Neural progenitor cell (in vitro differentiated cells): Measurements from ENCODE around the gene TIMP2. TPM values are rescaled to one million over a fixed set of nuclear protein-coding genes. Genes with fewer than 3 reads are reported as not detected.
A peak's percentile ranks its signal among the peaks of the same experiment; 100 is the strongest.

ENCODE experiments used
- DNase-seq: peaks from one replicate; pipeline ENCODE4 v3.0.0-alpha.2; 2016; ENCODE audit warnings: low spot score
- H2AFZ ChIP-seq: fragments of 200-600 bp; sonication (generic); replicated peaks from 2 replicates; pipeline ENCODE4 v1.6.1; 2016; ENCODE audit warnings: antibody characterized with exemption
- H3F3A ChIP-seq: fragments of 200-600 bp; sonication (generic); 2 replicates; pipeline ENCODE4 v1.6.1; 2016; ENCODE audit warnings: antibody characterized with exemption, low read depth
- H3K27ac ChIP-seq: fragments of 200-600 bp; sonication (generic); 2 replicates; pipeline ENCODE4 v1.5.1; 2016; ENCODE audit warnings: mild to moderate bottlenecking
- H3K27me3 ChIP-seq: fragments of 200-600 bp; sonication (generic); 2 replicates; pipeline ENCODE4 v1.6.1; 2016; ENCODE audit warnings: mild to moderate bottlenecking, moderate library complexity
- H3K36me3 ChIP-seq: fragments of 200-600 bp; sonication (generic); 2 replicates; pipeline ENCODE4 v1.5.1; 2016
- H3K4me1 ChIP-seq: fragments of 200-600 bp; sonication (generic); 2 replicates; pipeline ENCODE4 v1.6.1; 2016; ENCODE audit warnings: mixed run types
- H3K4me2 ChIP-seq: fragments of 200-600 bp; sonication (generic); 2 replicates; pipeline ENCODE4 v1.6.1; 2016
- H3K4me3 ChIP-seq: fragments of 200-600 bp; sonication (generic); 2 replicates; pipeline ENCODE4 v1.5.1; 2016
- H3K79me2 ChIP-seq: fragments of 200-600 bp; sonication (generic); 2 replicates; pipeline ENCODE4 v1.6.1; 2016; ENCODE audit warnings: low read depth
- H3K9ac ChIP-seq: fragments of 200-600 bp; sonication (generic); 2 replicates; pipeline ENCODE4 v1.6.1; 2016
- H3K9me3 ChIP-seq: fragments of 200-600 bp; sonication (generic); 2 replicates; pipeline ENCODE4 v1.5.1; 2016; ENCODE audit warnings: low read depth
- H4K20me1 ChIP-seq: fragments of 200-600 bp; sonication (generic); 2 replicates; pipeline ENCODE4 v1.6.1; 2016; ENCODE audit warnings: low read depth
- H3K27ac Mint-ChIP-seq: 3 replicates; pipeline ENCODE4 v1.8.0; 2021; ENCODE audit warnings: mixed read lengths
- H3K27me3 Mint-ChIP-seq: 2 replicates; pipeline ENCODE4 v1.8.0; 2022; ENCODE audit warnings: low read depth, mild to moderate bottlenecking, inconsistent platforms, moderate library complexity, mixed read lengths; ENCODE audit not compliant: insufficient read depth
- H3K36me3 Mint-ChIP-seq: 3 replicates; pipeline ENCODE4 v1.8.0; 2021; ENCODE audit warnings: mixed read lengths
- H3K4me1 Mint-ChIP-seq: 3 replicates; pipeline ENCODE4 v1.8.0; 2021; ENCODE audit warnings: mixed read lengths
- H3K4me3 Mint-ChIP-seq: 3 replicates; pipeline ENCODE4 v1.8.0; 2021; ENCODE audit warnings: mild to moderate bottlenecking, moderate library complexity, mixed read lengths
- H3K9me3 Mint-ChIP-seq: 3 replicates; pipeline ENCODE4 v1.8.0; 2020; ENCODE audit warnings: mixed read lengths
- CTCF ChIP-seq: fragments of 200-600 bp; sonication (generic); IDR thresholded peaks from 2 replicates; pipeline ENCODE4 v1.5.1; 2017; ENCODE audit warnings: antibody characterized with exemption, mild to moderate bottlenecking
- EZH2 ChIP-seq: fragments of 200-600 bp; sonication (generic); IDR thresholded peaks from 2 replicates; pipeline ENCODE4 v1.6.1; 2017; ENCODE audit warnings: antibody characterized with exemption, mild to moderate bottlenecking, moderate library complexity
- EZH2phosphoT487 ChIP-seq: fragments of 200-600 bp; sonication (generic); IDR thresholded peaks from 2 replicates; pipeline ENCODE4 v1.6.1; 2017; ENCODE audit warnings: antibody characterized with exemption
- total RNA-seq: library from RNA; depleted of rRNA; stranded (reverse); fragments of >200 nt; gene quantifications from 2 replicates; pipeline ENCODE4 v1.2.3, GENCODE V29; 2015; ENCODE audit warnings: low replicate concordance

Gene TIMP2
- total RNA-seq, 1 donor from 2014 or later, result 19.8 TPM

- Mint-ChIP-seq H3K4me1 (peaks cover 62% of the 10 kb centered on the region), H3K27ac (no peak overlapping the region), H3K4me3 (no peak overlapping the region), H3K9me3 (peaks cover 21% of the 10 kb centered on the region), H3K27me3 (peaks cover 25% of the 10 kb centered on the region), H3K36me3 (peaks cover 4% of the 10 kb centered on the region)
- H3K4me1 ChIP-seq, result peaks cover 4% of the 10 kb centered on the region
- H3K9me3 ChIP-seq, result no peaks in the 10 kb centered on the region
- no peak overlapping the region for H3K4me2 ChIP-seq
- no peaks in the 10 kb centered on the region for H3F3A ChIP-seq
- no peak overlapping the region for H3K9ac ChIP-seq
- no peaks in the 10 kb centered on the region for H4K20me1 ChIP-seq
- TF ChIP-seq EZH2phosphoT487, result no peak
- TF ChIP-seq EZH2, result no peak
- TF ChIP-seq CTCF, result no peak
- no peak overlapping the region for H3K27ac ChIP-seq
- no peaks in the 10 kb centered on the region for H3K79me2 ChIP-seq
- H3K4me3 ChIP-seq, result no peak overlapping the region
- no peaks in the 10 kb centered on the region for H3K36me3 ChIP-seq
- H3K27me3 ChIP-seq, result no peaks in the 10 kb centered on the region
- peak overlapping the region; percentile 85 for H2AFZ ChIP-seq
- DNase-seq, result no peak
Observed at GRCh38 chr17:78951967-78952551, 26.9 kb upstream of the TIMP2 start.

GRCh38 chr17:78950870-78951269 lies 25.7 kb upstream of the TIMP2 start:
- Histone ChIP-seq H3K4me2 (no peak overlapping the region), H2AFZ (no peak overlapping the region), H3K9ac (no peak overlapping the region), H3F3A (no peaks in the 10 kb centered on the region), H4K20me1 (no peaks in the 10 kb centered on the region), H3K27ac (no peak overlapping the region), H3K4me3 (no peak overlapping the region), H3K9me3 (no peaks in the 10 kb centered on the region), H3K27me3 (no peaks in the 10 kb centered on the region), H3K4me1 (peaks cover 4% of the 10 kb centered on the region), H3K79me2 (no peaks in the 10 kb centered on the region), H3K36me3 (no peaks in the 10 kb centered on the region)
- TF ChIP-seq CTCF (no peak), EZH2 (no peak), EZH2phosphoT487 (no peak)
- DNase-seq, result no peak
- H3K4me3 Mint-ChIP-seq, result no peak overlapping the region
- peaks cover 57% of the 10 kb centered on the region for H3K4me1 Mint-ChIP-seq
- peaks cover 4% of the 10 kb centered on the region for H3K36me3 Mint-ChIP-seq
- H3K9me3 Mint-ChIP-seq, result peaks cover 21% of the 10 kb centered on the region
- H3K27me3 Mint-ChIP-seq, result peaks cover 22% of the 10 kb centered on the region
- H3K27ac Mint-ChIP-seq, result peak overlapping the region; percentile 42

- Mint-ChIP-seq H3K27me3 (peaks cover 23% of the 10 kb centered on the region), H3K36me3 (peaks cover 2% of the 10 kb centered on the region), H3K4me3 (no peak overlapping the region), H3K4me1 (peaks cover 27% of the 10 kb centered on the region), H3K27ac (peak overlapping the region; percentile 17), H3K9me3 (peaks cover 20% of the 10 kb centered on the region)
- H3F3A ChIP-seq, result no peaks in the 10 kb centered on the region
- no peaks in the 10 kb centered on the region for H3K27me3 ChIP-seq
- no peak for DNase-seq
- no peak overlapping the region for H3K9ac ChIP-seq
- TF ChIP-seq CTCF (no peak), EZH2 (no peak), EZH2phosphoT487 (no peak)
- no peaks in the 10 kb centered on the region for H3K79me2 ChIP-seq
- H3K4me2 ChIP-seq, result no peak overlapping the region
- H2AFZ ChIP-seq, result no peak overlapping the region
- peaks cover 4% of the 10 kb centered on the region for H3K4me1 ChIP-seq
- no peaks in the 10 kb centered on the region for H3K9me3 ChIP-seq
- no peaks in the 10 kb centered on the region for H3K36me3 ChIP-seq
- H3K4me3 ChIP-seq, result no peak overlapping the region
- H3K27ac ChIP-seq, result no peak overlapping the region
- H4K20me1 ChIP-seq, result no peaks in the 10 kb centered on the region
Observed at GRCh38 chr17:78947235-78948149, 22.3 kb upstream of the TIMP2 start.
